Prostate gland (tissue), 2 donors: ENCODE results near the gene TANC1.
"Not testable (repeated sequence)": the region's sequence is repeated elsewhere in the genome, so short reads cannot be mapped to it uniquely, and the experiment has no call there.

Source experiments
- CTCF ChIP-seq, 4 experiments: fragments of 200-600 bp in 2 of 4; fragments of 450-650 bp in 2 of 4; sonication (generic) in 2 of 4; IDR thresholded peaks; 1 replicate in 3 of 4; 2 replicates in 1 of 4; pipeline ENCODE4 v1.5.1; 2016 to 2019; ENCODE audit warnings: antibody characterized with exemption in 4 of 4, mild to moderate bottlenecking in 2 of 4, moderate library complexity in 2 of 4
- POLR2A ChIP-seq: fragments of 450-650 bp; IDR thresholded peaks from one replicate; pipeline ENCODE4 v1.6.1; 2016; ENCODE audit warnings: antibody characterized with exemption, mild to moderate bottlenecking
- POLR2AphosphoS5 ChIP-seq: sonication (generic); formaldehyde crosslinking; IDR thresholded peaks from one replicate; pipeline ENCODE4 v1.6.1; 2017; ENCODE audit warnings: antibody characterized with exemption

GRCh38 chr2:159140821-159141220, 172.4 kb downstream of the TANC1 start:
- not testable (repeated sequence) for TF ChIP-seq CTCF (IDR thresholded peaks at IDR 0.05); POLR2AphosphoS5; POLR2A
